Neural cell (in vitro differentiated cells): ENCODE results near the gene GSTO2. TPM values are rescaled to one million over a fixed set of nuclear protein-coding genes. Genes with fewer than 3 reads are reported as not detected.

Experiments used
- H2AFZ ChIP-seq: fragments of 200-600, 300-800 bp; sonication (generic), shearing (Covaris generic); 2 replicates; pipeline ENCODE4 v1.6.0; 2014; ENCODE audit warnings: low read depth, mild to moderate bottlenecking, antibody characterized with exemption, low read length, moderate library complexity
- H3F3A ChIP-seq: fragments of 200-600 bp; shearing (Covaris generic); 2 replicates; pipeline ENCODE4 v1.6.1; 2016; ENCODE audit warnings: mild to moderate bottlenecking, moderate library complexity, mixed read lengths, antibody characterized with exemption, low read length; ENCODE audit not compliant: insufficient read depth, poor library complexity, severe bottlenecking
- H3K27ac ChIP-seq: fragments of 200-600, 300-800 bp; sonication (generic), shearing (Covaris generic); 2 replicates; pipeline ENCODE4 v1.5.1; 2014; ENCODE audit warnings: mild to moderate bottlenecking, low read length, moderate library complexity
- H3K27me3 ChIP-seq: fragments of 300-800, 200-600 bp; sonication (generic), shearing (Covaris generic); 2 replicates; pipeline ENCODE4 v1.6.0; 2014; ENCODE audit warnings: mild to moderate bottlenecking, low read depth, low read length, moderate library complexity; ENCODE audit not compliant: insufficient read depth
- H3K36me3 ChIP-seq: fragments of 300-800, 200-600 bp; sonication (generic), shearing (Covaris generic); 2 replicates; pipeline ENCODE4 v1.5.1; 2014; ENCODE audit warnings: mild to moderate bottlenecking, antibody characterized with exemption, low read length, moderate library complexity; ENCODE audit not compliant: insufficient read depth
- H3K4me2 ChIP-seq: fragments of 300-800, 200-600 bp; sonication (generic), shearing (Covaris generic); 2 replicates; pipeline ENCODE4 v1.6.0; 2014; ENCODE audit warnings: mild to moderate bottlenecking, low read length
- H3K4me3 ChIP-seq: fragments of 300-800, 200-600 bp; sonication (generic), shearing (Covaris generic); 2 replicates; pipeline ENCODE4 v1.5.1; 2014; ENCODE audit warnings: mild to moderate bottlenecking, low read length, moderate library complexity
- H3K79me2 ChIP-seq: fragments of 200-600 bp; shearing (Covaris generic); replicated peaks from 2 replicates; pipeline ENCODE4 v1.6.0; 2014; ENCODE audit warnings: mild to moderate bottlenecking, low read length, moderate library complexity; ENCODE audit not compliant: insufficient read depth
- H3K9ac ChIP-seq: fragments of 300-800, 200-600 bp; sonication (generic), shearing (Covaris generic); 2 replicates; pipeline ENCODE4 v1.6.1; 2016; ENCODE audit warnings: mild to moderate bottlenecking, low read length, mixed read lengths
- H3K9me2 ChIP-seq: fragments of 200-600 bp; shearing (Covaris generic); 2 replicates; pipeline ENCODE4 v1.6.1; 2016; ENCODE audit warnings: mild to moderate bottlenecking, low read length, mixed read lengths; ENCODE audit not compliant: insufficient read depth
- H3K9me3 ChIP-seq: fragments of 200-600, 300-800 bp; sonication (generic), shearing (Covaris generic); 2 replicates; pipeline ENCODE4 v1.6.1; 2016; ENCODE audit warnings: mild to moderate bottlenecking, mixed run types, low read length, moderate library complexity, mixed read lengths
- H4K20me1 ChIP-seq: fragments of 200-600 bp; shearing (Covaris generic); 2 replicates; pipeline ENCODE4 v1.6.1; 2016; ENCODE audit warnings: mild to moderate bottlenecking, mixed run types; ENCODE audit not compliant: insufficient read depth
- EP300 ChIP-seq: fragments of 450-650 bp; conservative IDR thresholded peaks from 2 replicates; pipeline ENCODE4 v1.6.1; 2014; ENCODE audit warnings: antibody characterized with exemption, mild to moderate bottlenecking, moderate library complexity; ENCODE audit not compliant: poor library complexity, severe bottlenecking
- EZH2 ChIP-seq: fragments of 200-600, 300-800 bp; shearing (Covaris generic), sonication (generic); IDR thresholded peaks from 2 replicates; pipeline ENCODE4 v1.6.1; 2014; ENCODE audit warnings: antibody characterized with exemption, low read length, borderline replicate concordance, mild to moderate bottlenecking; ENCODE audit not compliant: insufficient read depth, poor library complexity, severe bottlenecking
- MXI1 ChIP-seq: fragments of 450-650 bp; conservative IDR thresholded peaks from 2 replicates; pipeline ENCODE4 v1.6.1; 2014; ENCODE audit warnings: antibody characterized with exemption, mild to moderate bottlenecking; ENCODE audit not compliant: poor library complexity, severe bottlenecking
- POLR2AphosphoS5 ChIP-seq: IDR thresholded peaks from 2 replicates; pipeline ENCODE4 v1.6.1; 2012
- RAD21 ChIP-seq: fragments of 450-650 bp; conservative IDR thresholded peaks from 2 replicates; pipeline ENCODE4 v1.6.1; 2014; ENCODE audit warnings: antibody characterized with exemption, mild to moderate bottlenecking, moderate library complexity
- SMC3 ChIP-seq: fragments of 450-650 bp; conservative IDR thresholded peaks from 2 replicates; pipeline ENCODE4 v1.6.1; 2014; ENCODE audit warnings: antibody characterized with exemption, mild to moderate bottlenecking, moderate library complexity; ENCODE audit not compliant: poor library complexity
- TAF1 ChIP-seq: IDR thresholded peaks from 2 replicates; pipeline ENCODE4 v1.6.1; 2012; ENCODE audit warnings: low read depth
- polyA plus RNA-seq: library from polyadenylated mRNA; depleted of rRNA; stranded (reverse); fragments of >200 nt; gene quantifications from 2 replicates; pipeline ENCODE4 v1.2.3, GENCODE V29; 2014
- TF ChIP-seq, protein P1 (sequence below): IDR thresholded peaks from 2 replicates; pipeline ENCODE4 v1.6.1; 2012; ENCODE audit warnings: borderline replicate concordance
- TF ChIP-seq, protein P2 (sequence below): fragments of 450-650 bp; IDR thresholded peaks from 2 replicates; pipeline ENCODE4 v1.5.1; 2014; ENCODE audit warnings: antibody characterized with exemption, mild to moderate bottlenecking, moderate library complexity; ENCODE audit not compliant: poor library complexity, severe bottlenecking

Gene GSTO2
- polyA plus RNA-seq, 1 donor from 2014 or later: 0.53 TPM

DNA sequence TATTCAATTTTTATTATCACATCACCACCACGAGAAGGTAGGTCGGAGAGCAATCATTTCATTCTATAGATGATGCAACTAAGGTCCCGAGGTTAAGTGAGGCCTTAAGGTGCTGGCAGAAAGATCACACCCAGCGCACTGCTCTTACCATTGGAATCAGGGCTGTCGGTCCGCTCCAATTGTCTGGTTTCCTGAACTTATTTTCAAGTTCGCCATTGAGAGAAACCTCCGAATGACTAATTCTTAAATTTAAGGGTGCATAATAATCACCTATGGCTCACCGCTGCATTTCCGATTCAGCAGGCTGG lies 625 bp upstream of the GSTO2 start:
- Histone ChIP-seq H3K9ac (peak overlapping the region; percentile 75), H3K79me2 (peaks cover 18% of the 10 kb centered on the region), H3F3A (no peaks in the 10 kb centered on the region), H3K4me3 (peak overlapping the region; percentile 69), H3K9me2 (no peaks in the 10 kb centered on the region), H3K27ac (peak overlapping the region; percentile 77), H3K9me3 (no peaks in the 10 kb centered on the region), H2AFZ (peak overlapping the region; percentile 99), H3K4me2 (peak overlapping the region; percentile 92), H4K20me1 (no peaks in the 10 kb centered on the region), H3K36me3 (no peaks in the 10 kb centered on the region), H3K27me3 (no peaks in the 10 kb centered on the region)
- TF ChIP-seq RAD21 (no peak), SMC3 (no peak), POLR2AphosphoS5 (no peak), TAF1 (peak; percentile 15), MXI1 (no peak)

DNA sequence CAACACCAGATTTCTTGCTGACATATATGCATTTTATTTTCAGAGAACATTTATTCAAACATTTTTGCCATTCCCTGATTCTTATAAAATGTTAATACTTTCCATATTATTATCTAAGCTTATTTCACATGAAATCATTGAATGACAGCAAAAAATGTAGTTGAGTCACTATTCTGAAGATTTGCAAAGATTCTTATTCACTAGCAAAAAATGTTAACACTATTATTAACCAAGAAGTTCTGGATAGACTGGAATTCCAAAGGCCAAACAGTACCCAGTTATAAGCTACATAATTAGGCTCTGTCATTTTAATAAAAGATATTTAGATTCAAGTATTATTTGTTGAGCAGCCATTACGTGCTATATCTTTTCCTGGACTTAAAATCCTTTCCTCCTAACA lies 4.3 kb downstream of the GSTO2 start:
- H3K9me2 ChIP-seq: no peaks in the 10 kb centered on the region
- H3K36me3 ChIP-seq: no peaks in the 10 kb centered on the region
- H4K20me1 ChIP-seq: no peaks in the 10 kb centered on the region
- no peak overlapping the region for H3K9ac ChIP-seq
- no peak overlapping the region for H3K4me3 ChIP-seq
- H3K9me3 ChIP-seq: no peaks in the 10 kb centered on the region
- H2AFZ ChIP-seq: no peak overlapping the region
- H3K27me3 ChIP-seq: peaks cover 14% of the 10 kb centered on the region
- H3K27ac ChIP-seq: no peak overlapping the region
- H3F3A ChIP-seq: no peaks in the 10 kb centered on the region
- TF ChIP-seq RAD21: no peak
- no peak for TF ChIP-seq EP300
- TF ChIP-seq, protein P1, sequence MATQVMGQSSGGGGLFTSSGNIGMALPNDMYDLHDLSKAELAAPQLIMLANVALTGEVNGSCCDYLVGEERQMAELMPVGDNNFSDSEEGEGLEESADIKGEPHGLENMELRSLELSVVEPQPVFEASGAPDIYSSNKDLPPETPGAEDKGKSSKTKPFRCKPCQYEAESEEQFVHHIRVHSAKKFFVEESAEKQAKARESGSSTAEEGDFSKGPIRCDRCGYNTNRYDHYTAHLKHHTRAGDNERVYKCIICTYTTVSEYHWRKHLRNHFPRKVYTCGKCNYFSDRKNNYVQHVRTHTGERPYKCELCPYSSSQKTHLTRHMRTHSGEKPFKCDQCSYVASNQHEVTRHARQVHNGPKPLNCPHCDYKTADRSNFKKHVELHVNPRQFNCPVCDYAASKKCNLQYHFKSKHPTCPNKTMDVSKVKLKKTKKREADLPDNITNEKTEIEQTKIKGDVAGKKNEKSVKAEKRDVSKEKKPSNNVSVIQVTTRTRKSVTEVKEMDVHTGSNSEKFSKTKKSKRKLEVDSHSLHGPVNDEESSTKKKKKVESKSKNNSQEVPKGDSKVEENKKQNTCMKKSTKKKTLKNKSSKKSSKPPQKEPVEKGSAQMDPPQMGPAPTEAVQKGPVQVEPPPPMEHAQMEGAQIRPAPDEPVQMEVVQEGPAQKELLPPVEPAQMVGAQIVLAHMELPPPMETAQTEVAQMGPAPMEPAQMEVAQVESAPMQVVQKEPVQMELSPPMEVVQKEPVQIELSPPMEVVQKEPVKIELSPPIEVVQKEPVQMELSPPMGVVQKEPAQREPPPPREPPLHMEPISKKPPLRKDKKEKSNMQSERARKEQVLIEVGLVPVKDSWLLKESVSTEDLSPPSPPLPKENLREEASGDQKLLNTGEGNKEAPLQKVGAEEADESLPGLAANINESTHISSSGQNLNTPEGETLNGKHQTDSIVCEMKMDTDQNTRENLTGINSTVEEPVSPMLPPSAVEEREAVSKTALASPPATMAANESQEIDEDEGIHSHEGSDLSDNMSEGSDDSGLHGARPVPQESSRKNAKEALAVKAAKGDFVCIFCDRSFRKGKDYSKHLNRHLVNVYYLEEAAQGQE: no peak
- TF ChIP-seq, protein P2, sequence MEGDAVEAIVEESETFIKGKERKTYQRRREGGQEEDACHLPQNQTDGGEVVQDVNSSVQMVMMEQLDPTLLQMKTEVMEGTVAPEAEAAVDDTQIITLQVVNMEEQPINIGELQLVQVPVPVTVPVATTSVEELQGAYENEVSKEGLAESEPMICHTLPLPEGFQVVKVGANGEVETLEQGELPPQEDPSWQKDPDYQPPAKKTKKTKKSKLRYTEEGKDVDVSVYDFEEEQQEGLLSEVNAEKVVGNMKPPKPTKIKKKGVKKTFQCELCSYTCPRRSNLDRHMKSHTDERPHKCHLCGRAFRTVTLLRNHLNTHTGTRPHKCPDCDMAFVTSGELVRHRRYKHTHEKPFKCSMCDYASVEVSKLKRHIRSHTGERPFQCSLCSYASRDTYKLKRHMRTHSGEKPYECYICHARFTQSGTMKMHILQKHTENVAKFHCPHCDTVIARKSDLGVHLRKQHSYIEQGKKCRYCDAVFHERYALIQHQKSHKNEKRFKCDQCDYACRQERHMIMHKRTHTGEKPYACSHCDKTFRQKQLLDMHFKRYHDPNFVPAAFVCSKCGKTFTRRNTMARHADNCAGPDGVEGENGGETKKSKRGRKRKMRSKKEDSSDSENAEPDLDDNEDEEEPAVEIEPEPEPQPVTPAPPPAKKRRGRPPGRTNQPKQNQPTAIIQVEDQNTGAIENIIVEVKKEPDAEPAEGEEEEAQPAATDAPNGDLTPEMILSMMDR: no peak
- no peak for TF ChIP-seq POLR2AphosphoS5
- TF ChIP-seq SMC3: no peak
- no peak for TF ChIP-seq MXI1
- TF ChIP-seq EZH2: no peak
- no peak for TF ChIP-seq TAF1
- H3K79me2 ChIP-seq: peaks cover 2% of the 10 kb centered on the region
- no peak overlapping the region for H3K4me2 ChIP-seq
